ENCODE data around the gene MAL.

DNA sequence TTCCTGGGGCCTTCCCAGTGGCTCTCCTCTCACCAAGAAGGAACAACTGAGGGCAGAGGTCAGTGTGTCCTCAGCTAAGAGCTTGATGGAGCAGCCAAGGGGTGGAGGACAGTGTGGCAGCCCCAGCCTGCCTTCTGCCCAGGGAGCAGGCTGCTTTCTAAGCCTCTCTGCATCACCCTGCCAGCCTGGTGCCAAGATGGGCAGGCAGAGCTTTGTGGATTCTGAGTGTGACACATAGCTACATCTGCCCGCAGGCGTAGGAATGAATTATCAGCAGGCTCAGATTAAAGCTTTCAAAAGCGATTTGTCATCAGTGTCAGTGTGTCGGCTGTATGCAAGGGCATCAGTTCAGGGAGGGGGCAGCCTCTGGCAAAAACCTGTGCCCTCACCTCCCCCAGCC, 8.7 kb downstream of the MAL start:
- TF ChIP-seq, protein P1, sequence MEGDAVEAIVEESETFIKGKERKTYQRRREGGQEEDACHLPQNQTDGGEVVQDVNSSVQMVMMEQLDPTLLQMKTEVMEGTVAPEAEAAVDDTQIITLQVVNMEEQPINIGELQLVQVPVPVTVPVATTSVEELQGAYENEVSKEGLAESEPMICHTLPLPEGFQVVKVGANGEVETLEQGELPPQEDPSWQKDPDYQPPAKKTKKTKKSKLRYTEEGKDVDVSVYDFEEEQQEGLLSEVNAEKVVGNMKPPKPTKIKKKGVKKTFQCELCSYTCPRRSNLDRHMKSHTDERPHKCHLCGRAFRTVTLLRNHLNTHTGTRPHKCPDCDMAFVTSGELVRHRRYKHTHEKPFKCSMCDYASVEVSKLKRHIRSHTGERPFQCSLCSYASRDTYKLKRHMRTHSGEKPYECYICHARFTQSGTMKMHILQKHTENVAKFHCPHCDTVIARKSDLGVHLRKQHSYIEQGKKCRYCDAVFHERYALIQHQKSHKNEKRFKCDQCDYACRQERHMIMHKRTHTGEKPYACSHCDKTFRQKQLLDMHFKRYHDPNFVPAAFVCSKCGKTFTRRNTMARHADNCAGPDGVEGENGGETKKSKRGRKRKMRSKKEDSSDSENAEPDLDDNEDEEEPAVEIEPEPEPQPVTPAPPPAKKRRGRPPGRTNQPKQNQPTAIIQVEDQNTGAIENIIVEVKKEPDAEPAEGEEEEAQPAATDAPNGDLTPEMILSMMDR (conservative IDR thresholded peaks at IDR 0.05; ENCODE audit: low read depth in 2 of 2), result no peak
- TF ChIP-seq NANOG (IDR thresholded peaks at IDR 0.05; ENCODE audit: borderline replicate concordance), result no peak
